Hepatocyte (in vitro differentiated cells): ENCODE measurements around the gene TMEM63B.

ENCODE experiments used
- CTCF ChIP-seq: fragments of 200-600 bp; sonication (generic); IDR thresholded peaks from 2 replicates; pipeline ENCODE4 v1.5.1; 2016; ENCODE audit warnings: antibody characterized with exemption, mild to moderate bottlenecking; ENCODE audit not compliant: poor library complexity
- EZH2 ChIP-seq: fragments of 200-600 bp; sonication (generic); IDR thresholded peaks from 2 replicates; pipeline ENCODE4 v1.6.1; 2016; ENCODE audit warnings: antibody characterized with exemption, mild to moderate bottlenecking, borderline replicate concordance

DNA sequence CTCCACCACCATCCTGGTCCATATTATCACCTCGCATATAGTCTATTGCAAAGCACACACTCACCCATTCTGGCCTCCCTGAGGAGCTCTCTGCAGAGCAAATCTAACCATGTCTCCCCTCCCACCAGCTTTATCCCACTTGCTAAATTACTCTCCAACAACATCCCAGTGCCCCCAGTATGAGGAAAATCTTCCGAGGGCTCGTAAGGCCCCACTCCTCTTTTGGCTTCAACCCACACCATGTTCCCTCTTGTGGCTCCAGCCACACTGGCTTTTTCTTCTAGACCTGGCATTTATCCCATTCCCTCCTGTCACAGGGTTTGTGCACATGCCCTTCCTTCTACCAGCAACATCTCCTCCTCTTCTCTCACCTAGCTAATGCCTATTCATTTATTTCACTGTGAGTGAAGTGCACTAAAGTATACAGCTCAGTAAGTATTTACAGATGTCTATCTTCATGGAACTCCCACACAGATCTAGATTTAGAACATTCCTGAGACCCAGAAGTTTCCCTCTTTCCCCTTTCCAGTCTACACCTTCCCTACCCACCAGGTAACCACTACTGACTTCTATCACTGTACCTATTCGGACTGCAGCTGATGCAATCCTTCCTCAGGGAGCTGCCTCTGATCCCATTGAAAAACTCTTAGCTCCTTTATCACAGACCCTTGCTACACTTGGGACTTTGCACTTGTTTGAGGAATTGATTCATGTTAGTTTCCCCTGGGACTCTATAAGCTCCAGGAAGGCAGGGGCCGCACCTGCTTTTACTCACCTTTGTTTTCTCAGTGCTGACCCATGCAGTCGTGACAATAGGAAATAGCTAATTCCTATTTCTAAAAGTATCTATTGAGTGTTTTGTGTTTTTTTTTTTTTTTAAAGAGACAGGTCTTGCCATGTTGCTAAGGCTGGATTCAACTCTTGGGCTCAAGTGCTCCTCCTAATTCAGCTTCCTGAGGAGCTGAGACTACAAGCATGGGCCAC is 15.6 kb upstream of the TMEM63B start:
- TF ChIP-seq CTCF (no peak), EZH2 (no peak)
